Urothelium cell line (cell line): Measurements from ENCODE around the gene RPL26.

ENCODE experiments used
- DNase-seq: peaks from one replicate; pipeline ENCODE4 v3.0.0; 2011; ENCODE audit warnings: low spot score, mixed read lengths
- FAIRE-seq: peaks from 2 replicates; lab custom pipeline; 2011; peaks lifted over from hg19 to GRCh38; lab: Jason Lieb, UNC

RPL26 gene

DNA sequence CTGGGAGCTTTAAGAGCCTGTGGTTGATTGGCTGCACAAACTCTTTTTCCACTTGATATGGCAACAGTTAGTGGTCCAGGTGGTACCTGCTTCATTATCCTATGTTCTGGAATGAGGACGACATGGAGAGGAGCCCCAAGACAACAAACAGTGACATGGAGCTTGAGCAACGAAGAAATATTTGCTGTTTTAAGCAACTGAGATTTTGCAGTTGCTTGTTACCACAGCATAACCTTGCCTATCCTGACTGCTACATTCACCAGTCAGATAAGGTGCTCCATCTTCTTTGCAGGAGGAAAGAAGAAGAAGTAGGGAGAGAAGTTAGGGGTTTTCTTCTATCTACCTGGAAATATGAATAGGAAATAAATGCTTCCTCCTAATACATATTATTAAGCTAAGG lies 50.9 kb downstream of the RPL26 start:
- no peak for FAIRE-seq
- DNase-seq, result no peak
